Ovary (tissue), 3 donors: ENCODE data around the gene CA10.

Experiments used
- CTCF ChIP-seq, 3 donors: fragments of 450-650 bp in 2 of 3; fragments of 200-600 bp in 1 of 3; IDR thresholded peaks; one replicate each; pipeline versions ENCODE4 v1.5.1 to v1.8.0; 2016 to 2022; ENCODE audit warnings: antibody characterized with exemption in 3 of 3, mild to moderate bottlenecking in 1 of 3
- POLR2A ChIP-seq: fragments of 450-650 bp; IDR thresholded peaks from one replicate; pipeline ENCODE4 v1.6.1; 2017; ENCODE audit warnings: antibody characterized with exemption, mild to moderate bottlenecking, moderate library complexity
- donor health status: DM: no; HTN: no; CAD: no.

GRCh38 chr17:51611585-51611984, 546.9 kb downstream of the CA10 start:
- TF ChIP-seq CTCF (IDR thresholded peaks at IDR 0.05) = no peak
- TF ChIP-seq POLR2A = no peak
